T-cell (primary cell): ENCODE data around the gene ASB5. TPM values are rescaled to one million over a fixed set of nuclear protein-coding genes. Genes with fewer than 3 reads are reported as not detected.

ENCODE experiments used
- ATAC-seq, 4 experiments: fragments of 200-7000 bp in 3 of 4; fragments of 150-1000 bp in 1 of 4; cut with Tn5 transposase; replicated peaks in 1 of 4; 1 replicate in 3 of 4; 2 replicates in 1 of 4; pipeline ENCODE4 v1.10.0; 2021; ENCODE audit warnings: moderate library complexity in 3 of 4, mild to moderate bottlenecking in 2 of 4, moderate number of reproducible peaks in 1 of 4
- CTCF ChIA-PET, 2 donors: fragments of 300-600 bp; sonication (Branson Sonifier 250); formaldehyde crosslinking; loops; one replicate each; lab custom pipeline; 2022; ENCODE audit warnings: antibody characterized with exemption in 2 of 2; lab: Charles Lee
- POLR2A ChIA-PET, 2 donors: fragments of 300-600 bp; sonication (Branson Sonifier 250); formaldehyde crosslinking; loops; one replicate each; lab custom pipeline; 2022; ENCODE audit warnings: antibody characterized with exemption in 2 of 2; lab: Charles Lee
- DNase-seq, 35 experiments: peaks; one replicate each; pipeline versions ENCODE4 v3.0.0 to v3.0.0-alpha.2; 2013 to 2023
- H3K27ac ChIP-seq: one replicate; pipeline ENCODE4 v1.5.1; 2013; ENCODE audit warnings: low read length
- H3K27me3 ChIP-seq, 2 experiments: replicated peaks in 1 of 2; 1 replicate in 1 of 2; 2 replicates in 1 of 2; pipeline versions ENCODE4 v1.6.1 to v1.7.0; 2013; ENCODE audit warnings: low read length in 1 of 2, mixed read lengths in 1 of 2; ENCODE audit not compliant: control insufficient read depth in 2 of 2, insufficient read depth in 2 of 2; ENCODE audit errors: extremely low read depth in 1 of 2
- H3K36me3 ChIP-seq, 2 donors: 1 replicate in 1 of 2; 2 replicates in 1 of 2; pipeline versions ENCODE4 v1.6.1 to v1.7.0; 2013; ENCODE audit warnings: low read length in 1 of 2; ENCODE audit not compliant: control insufficient read depth in 2 of 2, insufficient read depth in 1 of 2; ENCODE audit errors: extremely low read depth in 1 of 2
- H3K4me1 ChIP-seq, 2 experiments: 1 replicate in 1 of 2; 2 replicates in 1 of 2; pipeline versions ENCODE4 v1.6.1 to v1.7.0; 2013; ENCODE audit warnings: low read length in 2 of 2, mixed read lengths in 1 of 2; ENCODE audit not compliant: insufficient read depth in 2 of 2, control insufficient read depth in 1 of 2; ENCODE audit errors: extremely low read depth in 1 of 2
- H3K4me3 ChIP-seq, 2 donors: 1 replicate in 1 of 2; 2 replicates in 1 of 2; pipeline versions ENCODE4 v1.5.1 to v1.7.0; 2013; ENCODE audit warnings: mild to moderate bottlenecking in 2 of 2, low read length in 1 of 2, moderate library complexity in 1 of 2; ENCODE audit not compliant: control insufficient read depth in 1 of 2; ENCODE audit errors: extremely low read depth in 1 of 2
- H3K9me3 ChIP-seq: 2 replicates; pipeline ENCODE4 v1.7.0; 2013
- H3K27ac Mint-ChIP-seq, 2 donors: one replicate each; pipeline ENCODE4 v1.8.0; 2020 to 2021; ENCODE audit warnings: mild to moderate bottlenecking in 2 of 2, mixed read lengths in 2 of 2
- H3K27me3 Mint-ChIP-seq, 2 donors: one replicate each; pipeline ENCODE4 v1.8.0; 2021 to 2022; ENCODE audit warnings: mixed read lengths in 2 of 2
- H3K36me3 Mint-ChIP-seq: one replicate; pipeline ENCODE4 v1.8.0; 2021; ENCODE audit warnings: mixed read lengths
- H3K4me1 Mint-ChIP-seq, 3 donors: one replicate each; pipeline ENCODE4 v1.8.0; 2020 to 2022; ENCODE audit warnings: mixed read lengths in 3 of 3, mild to moderate bottlenecking in 1 of 3
- H3K4me3 Mint-ChIP-seq, 3 donors: one replicate each; pipeline ENCODE4 v1.8.0; 2020 to 2022; ENCODE audit warnings: mild to moderate bottlenecking in 3 of 3, mixed read lengths in 3 of 3, moderate library complexity in 3 of 3
- H3K9me3 Mint-ChIP-seq, 3 donors: one replicate each; pipeline ENCODE4 v1.8.0; 2020 to 2022; ENCODE audit warnings: mixed read lengths in 3 of 3
- WGBS: methylation state at CpG from one replicate; pipeline ENCODE4 v1.1.5; 2013; ENCODE audit warnings: missing lambda C conversion rate; ENCODE audit not compliant: insufficient coverage; 5-methylcytosine and 5-hydroxymethylcytosine counted together
- total RNA-seq, 35 experiments: library from RNA in 6 of 35; stranded (reverse) in 6 of 35; fragments of 120-200 nt in 1 of 35; gene quantifications; one replicate each; pipeline versions ENCODE4 v1.2.1 to v1.2.4 and lab custom pipeline; 2013 to 2026

ASB5 gene
- total RNA-seq, 5 donors from 2014 or later (not counting 1 experiment from before 2014, with no cell fraction given): not detected

DNA sequence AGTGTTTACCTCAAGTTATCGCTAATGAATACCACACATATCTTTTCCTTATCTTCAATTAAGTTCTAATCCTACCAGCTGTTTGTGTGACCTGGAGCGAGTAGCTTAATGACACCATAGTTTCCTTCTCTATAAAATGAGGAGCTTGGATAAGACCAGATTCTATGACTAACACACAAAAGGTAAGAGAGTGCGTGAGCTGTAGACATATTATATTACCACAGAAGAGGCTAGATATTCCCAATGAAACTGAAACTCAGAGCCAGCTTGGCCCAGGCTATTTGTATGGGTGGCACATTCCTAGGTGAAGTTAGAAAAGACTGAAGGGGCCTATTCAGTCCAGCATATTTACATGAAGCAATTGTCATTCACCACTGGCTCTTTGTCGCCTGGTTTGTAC is 30.2 kb downstream of the ASB5 start:
- H3K36me3 ChIP-seq: no peaks in the 10 kb centered on the region
- no peak overlapping the region for H3K27ac ChIP-seq
- ChIA-PET CTCF (interaction anchor here in 1 of 2 donors (1.2 kb wide), 1 partner anchor 9 kb away, joined by 3 read pairs; no protein-coding TSS in a partner anchor), POLR2A (no interaction called here)
- no peak for ATAC-seq
- Mint-ChIP-seq H3K4me3 (no peak overlapping the region), H3K27me3 (peaks cover 4 to 19% of the 10 kb centered on the region in 2 donors), H3K27ac (no peak overlapping the region), H3K36me3 (no peaks in the 10 kb centered on the region), H3K9me3 (no peaks in the 10 kb centered on the region), H3K4me1 (no peaks in the 10 kb centered on the region)
- DNase-seq: no peak
- H3K9me3 ChIP-seq: no peaks in the 10 kb centered on the region
- no peak overlapping the region for H3K4me3 ChIP-seq
- no peaks in the 10 kb centered on the region for H3K4me1 ChIP-seq
- no CpG with 5 or more reads among the region's 4 CpGs for WGBS
- peaks cover 0 to 4% of the 10 kb centered on the region in 2 experiments for H3K27me3 ChIP-seq

DNA sequence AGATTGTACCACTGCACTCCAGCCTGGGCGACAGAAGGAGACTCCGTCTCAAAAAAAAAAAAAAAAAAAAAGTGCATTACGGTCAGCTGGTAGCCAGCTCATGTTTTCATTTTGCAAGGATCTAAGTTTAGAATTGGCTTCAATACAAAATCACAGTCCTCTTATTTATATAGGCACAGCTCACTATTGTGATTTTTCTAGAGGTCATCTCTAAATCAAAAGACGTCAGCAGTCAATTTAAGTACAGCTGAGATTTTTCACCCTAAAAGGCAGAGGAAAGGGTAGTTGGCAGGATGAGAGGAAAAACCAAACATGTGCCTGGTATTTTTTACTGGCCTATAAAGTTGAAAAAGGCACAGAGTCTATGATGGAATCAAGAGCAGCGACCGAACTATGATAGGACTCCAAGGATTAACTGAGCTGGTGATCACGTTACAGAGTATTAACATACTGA is 30.8 kb downstream of the ASB5 start:
- Mint-ChIP-seq H3K4me1 (no peaks in the 10 kb centered on the region), H3K4me3 (no peak overlapping the region), H3K27me3 (peaks cover 6 to 22% of the 10 kb centered on the region in 2 donors), H3K9me3 (no peaks in the 10 kb centered on the region), H3K36me3 (no peaks in the 10 kb centered on the region), H3K27ac (no peak overlapping the region)
- no peak overlapping the region for H3K4me3 ChIP-seq
- POLR2A ChIA-PET: interaction anchor here in 1 of 2 donors (0.7 kb wide), 1 partner anchor 1444 kb away, joined by 3 read pairs; no protein-coding TSS in a partner anchor
- ATAC-seq (no peak), DNase-seq (no peak)
- CTCF ChIA-PET: interaction anchor here in 1 of 2 donors (0.6 to 1.2 kb wide), 2 partner anchors 8 to 67 kb away, joined by 3 read pairs; no protein-coding TSS in a partner anchor
- no peak overlapping the region for H3K27ac ChIP-seq
- no peaks in the 10 kb centered on the region for H3K36me3 ChIP-seq
- no peaks in the 10 kb centered on the region for H3K9me3 ChIP-seq
- WGBS: 83% methylated on average over 1 of the region's 7 CpGs
- no peaks in the 10 kb centered on the region for H3K4me1 ChIP-seq
- no peaks in the 10 kb centered on the region for H3K27me3 ChIP-seq

DNA sequence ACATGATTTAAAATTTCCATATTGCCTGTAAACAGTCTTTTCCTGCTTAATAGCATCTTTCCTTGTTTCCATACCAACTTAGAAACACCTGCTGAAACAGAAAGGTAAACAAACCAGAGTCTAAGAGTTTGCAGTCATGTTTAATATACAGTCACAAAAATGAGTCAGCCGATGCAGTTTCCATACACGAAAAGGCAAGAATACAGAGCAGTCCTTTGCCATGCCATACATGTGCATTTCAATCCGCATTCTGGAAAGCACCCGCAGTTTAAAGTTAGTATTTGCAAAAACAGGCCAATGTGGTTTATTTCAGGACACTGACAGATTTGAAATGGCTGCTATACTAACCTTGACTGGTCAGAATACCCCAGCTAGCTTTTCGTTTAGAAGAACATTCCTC is 32.1 kb downstream of the ASB5 start:
- H3K4me3 ChIP-seq: no peak overlapping the region
- no peaks in the 10 kb centered on the region for H3K9me3 Mint-ChIP-seq
- POLR2A ChIA-PET: no interaction called here
- no peaks in the 10 kb centered on the region for H3K9me3 ChIP-seq
- no peak overlapping the region for H3K27ac Mint-ChIP-seq
- CTCF ChIA-PET: no interaction called here
- H3K36me3 ChIP-seq: no peaks in the 10 kb centered on the region
- H3K27ac ChIP-seq: no peak overlapping the region
- 77% methylated on average over 4 of the region's 5 CpGs for WGBS
- no peaks in the 10 kb centered on the region for H3K27me3 ChIP-seq
- H3K4me1 Mint-ChIP-seq: no peaks in the 10 kb centered on the region
- no peak for DNase-seq
- peaks cover 6 to 22% of the 10 kb centered on the region in 2 donors for H3K27me3 Mint-ChIP-seq
- no peak for ATAC-seq
- no peaks in the 10 kb centered on the region for H3K4me1 ChIP-seq
- no peak overlapping the region for H3K4me3 Mint-ChIP-seq
- no peaks in the 10 kb centered on the region for H3K36me3 Mint-ChIP-seq

DNA sequence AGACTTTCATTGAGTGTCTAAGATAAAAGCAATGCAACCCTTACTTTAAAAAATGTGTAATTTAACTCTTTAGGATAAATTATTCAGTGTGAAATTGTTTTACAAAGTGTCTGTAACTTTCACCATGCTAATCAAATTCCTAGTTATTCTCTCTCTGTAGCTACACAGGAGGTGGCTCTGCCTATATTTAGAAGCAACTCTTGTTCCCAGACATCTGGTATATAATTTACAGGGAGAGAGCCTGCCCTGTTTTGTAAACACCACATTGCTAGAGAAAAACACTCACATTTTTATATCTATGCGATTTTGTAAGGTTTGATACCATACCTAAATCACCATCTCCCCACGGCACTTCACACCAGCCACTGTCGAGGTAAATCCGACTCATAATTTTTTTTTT is 38.2 kb downstream of the ASB5 start:
- Mint-ChIP-seq H3K27me3 (peaks cover 11 to 21% of the 10 kb centered on the region in 2 donors), H3K27ac (no peak overlapping the region), H3K9me3 (no peaks in the 10 kb centered on the region), H3K36me3 (no peaks in the 10 kb centered on the region), H3K4me1 (no peaks in the 10 kb centered on the region), H3K4me3 (no peak overlapping the region)
- 93% methylated on average over 3 of the region's 4 CpGs for WGBS
- ATAC-seq: no peak
- Histone ChIP-seq H3K9me3 (no peaks in the 10 kb centered on the region), H3K27me3 (no peaks in the 10 kb centered on the region), H3K4me1 (no peaks in the 10 kb centered on the region), H3K27ac (no peak overlapping the region), H3K4me3 (no peak overlapping the region), H3K36me3 (no peaks in the 10 kb centered on the region)
- POLR2A ChIA-PET: no interaction called here
- DNase-seq: no peak
- CTCF ChIA-PET: interaction anchor here in 1 of 2 donors (0.6 kb wide), 2 partner anchors 122 to 143 kb away, joined by 3 to 4 read pairs; no protein-coding TSS in a partner anchor

DNA sequence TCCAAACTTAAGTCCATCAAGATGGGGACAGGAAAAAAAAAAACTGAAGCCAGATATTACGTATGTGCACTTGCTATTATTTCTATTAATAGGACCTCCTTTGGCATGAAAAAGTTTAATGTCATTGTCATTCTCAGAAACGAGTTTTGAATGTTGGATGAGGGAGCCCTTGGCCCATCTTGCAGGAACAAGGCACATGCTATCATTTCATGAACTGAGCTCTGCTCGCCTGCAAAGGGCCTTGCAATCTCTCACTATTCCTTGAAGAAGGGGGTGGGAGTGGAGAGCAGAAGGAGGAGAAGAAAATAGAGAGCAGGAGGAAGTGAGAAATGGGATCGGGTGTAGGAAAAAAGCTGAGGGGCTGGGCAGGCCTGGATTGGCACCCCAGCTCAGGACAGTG is 39.4 kb downstream of the ASB5 start:
- POLR2A ChIA-PET: no interaction called here
- ATAC-seq: no peak
- H3K27ac Mint-ChIP-seq: no peak overlapping the region
- no peaks in the 10 kb centered on the region for H3K4me1 Mint-ChIP-seq
- H3K4me1 ChIP-seq: no peaks in the 10 kb centered on the region
- H3K36me3 Mint-ChIP-seq: no peaks in the 10 kb centered on the region
- H3K4me3 ChIP-seq: no peak overlapping the region
- no peak overlapping the region for H3K4me3 Mint-ChIP-seq
- CTCF ChIA-PET: interaction anchor here in 1 of 2 donors (0.8 kb wide), 1 partner anchor 9 kb away, joined by 3 read pairs; no protein-coding TSS in a partner anchor
- H3K27ac ChIP-seq: no peak overlapping the region
- H3K9me3 ChIP-seq: no peaks in the 10 kb centered on the region
- H3K27me3 ChIP-seq: peaks cover 0 to 3% of the 10 kb centered on the region in 2 experiments
- no peak for DNase-seq
- peaks cover 12 to 24% of the 10 kb centered on the region in 2 donors for H3K27me3 Mint-ChIP-seq
- H3K9me3 Mint-ChIP-seq: no peaks in the 10 kb centered on the region
- 40% methylated on average over 1 of the region's 4 CpGs for WGBS
- H3K36me3 ChIP-seq: no peaks in the 10 kb centered on the region

DNA sequence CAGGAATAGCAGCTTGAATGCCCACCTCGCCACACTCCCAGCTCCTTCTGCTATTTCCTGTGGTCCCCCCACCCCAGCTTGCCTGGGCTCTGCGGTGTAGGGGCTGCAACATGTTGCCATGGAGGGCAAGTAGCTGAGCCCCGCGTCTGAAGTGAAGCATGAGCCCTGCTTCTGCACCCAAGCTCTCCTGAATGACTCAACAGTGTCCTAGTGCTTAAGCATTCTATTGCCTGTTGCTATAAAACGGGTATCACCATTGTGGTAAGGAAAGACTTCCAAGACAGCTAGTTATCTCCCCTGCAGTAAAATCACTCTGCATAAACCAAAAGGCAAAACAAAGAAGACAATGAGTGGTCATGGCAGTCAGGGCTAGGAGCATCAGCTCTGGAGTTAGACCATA is 42.3 kb downstream of the ASB5 start:
- no peak overlapping the region for H3K27ac ChIP-seq
- POLR2A ChIA-PET: no interaction called here
- no peaks in the 10 kb centered on the region for H3K4me1 ChIP-seq
- no peak for ATAC-seq
- WGBS: 71% methylated on average over 4 of the region's 5 CpGs
- H3K9me3 ChIP-seq: no peaks in the 10 kb centered on the region
- Mint-ChIP-seq H3K27ac (no peak overlapping the region), H3K36me3 (no peaks in the 10 kb centered on the region), H3K4me3 (no peak overlapping the region), H3K9me3 (no peaks in the 10 kb centered on the region), H3K4me1 (no peaks in the 10 kb centered on the region), H3K27me3 (peaks cover 9 to 12% of the 10 kb centered on the region in 2 donors)
- H3K4me3 ChIP-seq: no peak overlapping the region
- peaks cover 0 to 3% of the 10 kb centered on the region in 2 experiments for H3K27me3 ChIP-seq
- no peaks in the 10 kb centered on the region for H3K36me3 ChIP-seq
- DNase-seq: no peak
- CTCF ChIA-PET: no interaction called here
